HPDE6-E6E7 (cell line): ENCODE measurements around the gene COL9A1.

Source experiments
- DNase-seq: peaks from one replicate; pipeline ENCODE4 v3.0.0; 2011; ENCODE audit warnings: missing footprints; ENCODE audit errors: extremely low spot score

The COL9A1 gene

DNA sequence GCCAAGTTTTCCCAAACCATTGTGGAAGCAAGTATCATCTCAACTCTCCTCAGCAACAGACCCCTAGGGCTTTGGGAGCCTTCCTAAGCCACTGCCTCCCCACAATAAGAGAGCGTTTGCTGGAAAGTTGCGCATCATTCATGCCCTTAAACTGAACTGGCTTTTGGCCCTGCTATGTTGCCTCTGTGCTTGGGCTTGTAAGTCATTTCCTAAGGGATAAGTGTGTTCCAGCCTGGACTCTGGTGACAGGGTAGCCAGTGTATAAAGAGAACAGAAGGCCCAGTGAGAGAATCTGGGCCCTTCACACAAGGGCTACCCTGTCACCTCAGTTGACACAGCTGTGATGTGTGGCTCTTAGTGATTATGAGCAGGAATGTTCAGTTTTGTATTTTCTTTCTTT, 77.8 kb downstream of the COL9A1 start:
- DNase-seq = no peak

DNA sequence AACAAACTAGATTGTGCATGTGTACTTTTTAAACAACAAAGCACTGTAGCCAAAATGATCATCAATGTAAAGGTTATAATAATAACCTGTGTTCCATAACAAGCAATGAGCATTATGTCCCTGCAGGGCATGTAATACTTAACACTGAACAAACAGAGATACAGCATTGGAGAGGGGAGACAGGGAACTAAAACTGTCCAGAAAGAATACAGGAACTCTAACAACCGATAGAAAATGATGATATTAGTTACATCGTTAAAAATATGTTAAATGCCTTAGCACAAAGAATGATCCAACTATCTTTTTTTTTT, 80.5 kb downstream of the COL9A1 start:
- DNase-seq = no peak

DNA sequence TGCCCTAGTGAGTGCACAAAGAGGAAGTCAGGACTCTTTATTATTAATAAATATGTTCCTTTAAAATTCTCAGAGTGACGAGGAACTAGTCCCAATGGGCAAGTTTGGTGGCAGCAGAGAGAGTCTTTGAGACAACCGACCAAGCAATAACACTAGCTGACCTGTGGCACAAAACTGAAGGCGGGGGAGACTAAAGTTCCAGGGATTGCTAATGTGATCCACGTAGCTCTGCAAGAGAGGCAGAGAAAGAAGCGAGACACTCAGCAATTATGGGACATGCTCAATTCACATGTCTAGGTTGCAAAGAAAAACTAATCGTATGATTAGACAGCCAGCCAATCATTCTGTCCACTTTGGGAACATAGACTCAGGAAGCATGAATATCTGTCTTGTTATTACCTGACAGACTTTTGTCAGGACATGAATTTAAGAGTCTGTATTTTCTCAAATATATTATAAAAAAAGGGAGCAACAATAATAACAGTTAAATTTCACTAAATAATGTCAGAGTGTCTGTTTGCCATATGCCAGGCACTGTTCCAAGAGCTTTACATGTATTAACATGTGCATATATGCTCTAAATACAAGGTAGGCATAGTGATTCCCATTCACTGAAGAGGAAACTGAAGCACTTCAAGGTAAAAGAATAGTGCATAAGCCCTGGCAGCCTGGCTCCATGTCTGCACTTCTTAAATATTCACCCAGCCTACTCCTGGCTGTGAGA, 81.0 kb downstream of the COL9A1 start:
- DNase-seq = no peak

DNA sequence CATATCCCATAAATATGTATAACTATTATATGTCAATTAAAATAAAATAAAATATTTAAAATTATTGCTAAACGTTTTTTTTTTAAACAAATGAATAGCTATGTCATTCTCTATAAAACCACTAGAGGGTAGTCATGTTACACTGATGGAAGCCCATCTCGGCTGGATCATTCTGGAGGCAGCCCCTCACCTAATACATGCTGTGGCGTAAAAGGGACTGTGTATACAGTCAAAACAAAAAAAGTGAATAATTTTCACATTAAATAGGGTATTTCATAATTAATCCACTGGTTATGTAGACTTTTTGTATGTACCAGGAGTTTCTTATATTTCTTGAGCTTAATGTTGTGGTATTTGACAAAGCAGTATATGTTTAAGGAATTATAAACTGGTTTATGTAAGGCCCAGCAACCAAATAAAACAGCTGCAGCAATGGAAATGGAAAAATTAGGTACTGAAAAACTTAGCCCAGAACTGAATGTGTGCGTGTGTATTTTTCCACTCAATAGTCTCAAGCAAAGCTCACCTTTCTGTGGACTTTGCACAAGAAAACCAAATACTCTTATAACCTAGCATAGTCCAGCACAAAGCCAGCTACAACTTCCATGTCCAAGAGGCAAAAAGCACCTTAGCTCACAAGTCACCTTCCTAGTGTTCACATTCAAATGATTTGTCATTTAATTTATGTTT, 81.7 kb downstream of the COL9A1 start:
- DNase-seq = peak; percentile 10

DNA sequence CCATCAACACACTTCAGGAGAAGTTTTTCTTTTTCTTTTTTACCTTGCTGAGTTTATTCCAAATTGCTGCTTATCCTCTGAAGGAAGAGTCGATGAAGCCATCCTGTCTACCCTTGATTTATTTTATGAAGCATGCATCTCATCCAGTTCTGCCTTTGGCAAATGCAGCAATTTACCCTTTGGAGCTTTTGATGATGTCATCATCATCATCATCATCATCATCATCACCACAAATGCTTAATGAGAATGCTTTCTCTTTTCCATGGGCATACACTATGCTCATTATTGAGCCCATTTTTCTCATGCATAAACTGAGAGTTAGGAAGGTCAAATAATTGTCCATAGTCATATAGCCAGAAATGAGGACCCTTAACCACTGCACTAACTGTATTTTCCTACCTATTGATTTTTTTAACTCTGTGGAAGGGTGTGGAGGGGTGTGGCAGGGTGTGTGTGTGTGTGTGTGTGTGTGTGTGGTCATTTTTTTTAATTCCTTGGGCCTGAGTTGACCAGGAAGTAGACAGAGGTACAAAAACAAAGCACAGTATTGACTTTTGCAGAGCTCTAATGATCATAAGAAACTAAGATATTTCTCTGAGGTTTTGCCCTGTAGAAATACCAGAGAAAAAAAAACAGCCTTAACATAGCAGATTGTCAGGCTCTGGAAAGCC, 82.8 kb downstream of the COL9A1 start:
- no peak for DNase-seq

DNA sequence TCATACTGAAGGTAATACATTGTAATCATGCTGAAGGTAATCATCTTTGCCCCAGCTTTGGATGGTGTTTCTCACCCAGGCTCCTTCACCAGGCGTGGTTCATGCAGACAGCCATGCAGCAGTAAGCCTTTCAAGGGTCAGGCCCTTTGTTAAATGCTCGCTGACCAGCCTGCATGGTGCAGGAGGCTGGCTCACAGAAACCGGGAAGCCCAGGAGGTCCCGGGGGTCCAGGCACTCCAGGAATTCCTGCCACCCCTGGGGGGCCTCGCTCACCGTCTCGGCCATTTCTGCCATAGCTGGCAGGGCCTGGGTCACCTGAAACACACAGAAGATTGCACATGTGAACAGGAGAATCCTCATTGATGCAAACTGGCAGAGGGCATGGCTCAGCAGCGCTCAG, 86.1 kb downstream of the COL9A1 start:
- no peak for DNase-seq

DNA sequence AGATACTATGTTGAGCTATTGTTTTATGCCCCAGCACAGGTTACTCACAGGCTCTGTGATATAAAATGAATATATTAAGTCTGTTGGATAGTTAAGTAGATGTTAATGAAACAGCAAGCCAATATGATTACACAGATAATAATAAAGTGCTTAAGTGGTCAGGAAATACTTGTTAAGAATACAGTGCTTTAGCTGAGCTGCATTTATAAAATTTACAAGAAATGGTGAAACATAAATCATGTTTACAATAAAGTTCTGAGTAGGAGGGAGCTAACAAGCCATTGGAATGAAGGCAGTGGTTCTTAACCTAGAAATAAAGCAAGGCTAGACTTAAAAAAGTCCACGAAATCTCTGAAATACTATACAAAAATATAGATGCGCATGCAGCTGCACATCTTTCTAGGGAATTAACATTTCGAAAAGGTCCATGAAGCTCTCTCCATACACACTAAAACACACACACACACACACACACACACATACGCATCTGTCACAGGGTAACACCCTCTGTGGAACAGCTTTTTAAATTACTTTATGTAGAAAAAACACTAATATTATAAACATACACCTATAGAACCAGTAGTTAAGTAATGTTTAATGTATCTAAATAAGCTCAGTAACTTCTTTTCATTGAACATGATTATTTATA, 87.3 kb downstream of the COL9A1 start:
- DNase-seq = no peak

DNA sequence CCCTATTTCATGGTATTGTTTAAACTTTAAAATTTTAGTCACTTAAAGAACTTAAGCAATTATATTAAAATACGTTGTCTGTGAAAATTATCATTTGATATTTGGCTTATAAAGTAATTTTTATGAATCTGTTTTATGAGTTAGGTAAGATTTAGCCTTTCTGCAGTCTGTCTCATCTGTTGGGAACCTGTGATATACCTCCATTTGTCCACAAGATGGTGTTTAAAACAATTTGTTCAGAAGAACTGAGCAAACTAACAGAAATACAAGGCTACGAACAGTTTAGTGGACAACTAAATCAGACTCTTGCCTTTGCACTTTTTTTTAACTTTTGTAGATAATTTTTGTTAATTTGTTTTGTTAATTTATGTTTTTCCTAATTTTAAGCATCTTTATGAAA, 92.4 kb downstream of the COL9A1 start:
- no peak for DNase-seq

DNA sequence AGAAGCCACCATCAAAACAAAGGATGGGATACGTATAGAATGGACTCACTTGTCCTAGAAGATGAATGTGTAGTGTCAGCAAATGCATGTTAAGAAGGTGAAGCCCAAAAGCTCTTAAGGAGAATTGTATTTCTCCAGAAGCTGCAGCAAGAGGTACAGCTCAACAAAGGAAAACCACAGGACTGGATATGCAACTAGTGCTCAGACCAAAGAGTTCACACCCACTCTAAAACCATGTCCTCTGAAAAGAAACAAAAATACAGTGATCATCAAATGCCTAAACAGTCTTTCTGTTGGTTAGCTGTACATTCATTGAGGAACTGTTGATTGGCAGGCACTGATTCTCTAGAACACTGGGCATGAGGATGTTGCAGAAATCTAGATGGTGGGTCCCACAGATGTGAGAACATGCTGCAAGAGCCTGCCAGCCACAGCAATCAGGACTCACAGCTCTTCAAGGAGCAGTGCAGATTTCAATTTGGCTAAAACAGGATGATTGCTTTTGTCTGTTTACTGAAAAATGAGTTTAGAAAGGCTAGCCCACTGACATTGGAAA, 94.6 kb downstream of the COL9A1 start:
- DNase-seq = no peak

DNA sequence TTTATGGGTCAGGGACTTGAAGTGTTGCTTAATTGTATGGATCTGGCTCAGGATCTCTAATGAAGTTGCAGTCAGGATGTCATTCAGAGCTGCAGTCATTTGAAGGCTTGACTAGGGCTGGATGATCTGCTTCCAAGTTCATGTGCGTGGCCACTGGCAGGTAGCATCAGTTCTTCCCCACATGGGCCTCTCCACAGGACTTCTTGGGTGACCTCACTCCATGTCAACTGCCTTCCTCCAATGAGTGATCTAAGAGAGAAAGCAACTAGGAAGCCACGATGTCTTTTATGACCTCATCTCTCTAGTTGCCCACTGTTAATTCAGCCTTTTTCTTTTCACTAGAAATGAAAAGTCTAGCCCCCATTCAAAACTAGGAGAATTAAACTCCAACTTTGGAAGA, 104.1 kb downstream of the COL9A1 start:
- no peak for DNase-seq

DNA sequence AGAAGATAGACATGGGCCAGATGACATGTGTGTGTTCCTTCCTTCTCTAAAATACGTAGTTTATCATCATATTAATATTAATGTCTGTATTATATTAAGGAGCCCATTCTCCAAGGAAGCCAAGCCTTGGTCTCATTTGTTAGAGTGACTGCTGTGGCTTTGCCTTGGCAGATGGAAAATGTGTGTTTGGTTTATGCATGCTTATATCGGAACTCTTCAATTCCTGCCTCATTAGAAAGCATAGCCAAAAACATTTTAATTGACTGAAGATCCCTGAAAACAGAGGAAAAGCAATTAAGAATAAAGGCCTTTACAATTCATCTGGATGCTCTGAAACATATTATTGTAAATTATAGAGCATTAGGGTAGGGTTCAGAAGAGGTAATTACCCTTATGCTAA, 106.4 kb downstream of the COL9A1 start:
- no peak for DNase-seq

DNA sequence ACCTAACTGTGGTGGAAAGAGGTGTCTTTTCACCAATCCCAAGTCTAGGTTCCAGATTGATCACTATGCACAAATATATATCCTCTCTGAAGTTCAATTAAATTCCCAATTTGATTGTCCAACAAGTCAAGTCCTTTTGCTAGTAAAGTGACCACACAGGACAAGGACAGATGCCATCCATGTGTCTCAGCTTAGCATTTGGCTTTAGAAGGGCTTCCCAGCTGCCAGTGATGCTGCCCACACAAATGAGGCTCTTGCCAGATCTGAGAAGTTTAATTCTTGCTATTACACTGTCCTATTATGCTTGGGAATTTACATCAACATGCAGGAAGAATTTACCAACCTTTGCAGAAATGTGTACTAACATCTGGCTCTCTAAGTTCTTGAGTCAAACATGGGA, 108.5 kb downstream of the COL9A1 start:
- DNase-seq = no peak

DNA sequence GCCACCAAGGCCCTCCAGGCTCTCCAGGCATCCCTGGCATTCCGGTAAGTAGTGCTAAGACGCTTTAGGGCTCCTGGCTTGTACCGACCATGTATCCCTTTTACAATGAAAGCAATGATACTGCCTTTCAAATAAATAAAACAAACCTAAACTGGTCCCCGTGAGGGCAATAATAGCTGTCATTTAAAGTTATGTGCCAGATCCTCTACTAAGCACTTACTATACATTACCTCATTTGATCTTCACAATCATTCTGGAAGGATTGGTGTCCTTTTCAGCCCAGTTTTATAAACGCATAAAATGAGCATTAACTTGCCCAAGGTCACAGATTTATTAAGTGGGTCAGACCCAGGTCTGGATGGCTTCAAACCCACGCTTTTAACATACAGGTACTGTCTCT, 114.7 kb downstream of the COL9A1 start:
- no peak for DNase-seq

DNA sequence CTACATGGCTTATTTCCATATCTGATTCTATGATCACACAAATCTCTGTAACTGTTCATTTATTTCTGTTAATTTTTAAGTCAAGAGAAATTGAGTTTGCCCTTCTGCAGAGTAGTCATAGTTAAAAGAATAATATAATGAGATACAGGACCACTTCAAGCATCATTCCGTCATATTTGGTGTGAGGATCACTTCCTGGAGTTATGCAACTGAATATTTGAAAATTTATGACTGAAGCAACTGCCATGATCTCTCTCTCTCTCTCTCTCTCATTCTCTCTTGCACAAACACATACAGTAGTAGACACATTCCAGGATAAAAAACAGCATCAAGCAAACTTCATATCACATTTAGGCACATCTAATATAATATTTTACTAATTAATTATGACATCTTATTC, 116.4 kb downstream of the COL9A1 start:
- no peak for DNase-seq

DNA sequence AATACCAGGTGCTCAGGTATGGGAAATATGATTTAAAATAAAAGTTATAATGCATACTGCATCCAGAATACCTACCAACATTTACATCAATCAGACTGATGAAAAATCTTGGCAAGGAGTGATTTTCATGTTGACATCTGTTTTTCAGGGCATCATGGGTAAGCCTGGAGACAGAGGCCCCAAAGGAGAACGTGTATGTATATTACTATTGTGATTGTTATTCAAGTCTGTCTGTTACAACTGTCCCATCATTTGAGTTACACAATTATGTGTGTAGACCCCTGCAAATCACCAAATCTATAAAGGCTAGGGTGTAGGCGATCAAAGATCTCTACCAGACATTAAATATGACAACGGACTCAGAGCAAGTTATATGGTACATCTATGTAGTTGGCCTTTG, 118.2 kb downstream of the COL9A1 start:
- no peak for DNase-seq

DNA sequence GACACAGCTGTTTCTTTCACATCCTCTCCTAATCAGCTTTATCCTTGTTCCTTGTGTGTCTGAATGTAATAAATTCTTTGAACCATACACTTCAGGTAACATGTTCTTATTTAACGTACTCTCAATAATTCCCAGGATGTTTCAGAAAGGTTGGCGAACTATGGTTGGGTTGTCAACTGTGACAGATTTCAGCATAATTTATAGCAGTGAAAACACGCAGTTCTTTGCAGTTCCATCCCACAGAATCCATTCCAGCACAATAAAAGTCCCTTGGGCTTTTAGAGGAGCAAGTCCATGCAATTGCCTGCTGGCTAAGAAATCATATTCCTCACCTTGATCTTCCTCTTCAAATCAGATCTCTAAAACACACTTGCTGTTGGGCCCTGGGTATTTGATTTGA, 119.3 kb downstream of the COL9A1 start:
- no peak for DNase-seq

DNA sequence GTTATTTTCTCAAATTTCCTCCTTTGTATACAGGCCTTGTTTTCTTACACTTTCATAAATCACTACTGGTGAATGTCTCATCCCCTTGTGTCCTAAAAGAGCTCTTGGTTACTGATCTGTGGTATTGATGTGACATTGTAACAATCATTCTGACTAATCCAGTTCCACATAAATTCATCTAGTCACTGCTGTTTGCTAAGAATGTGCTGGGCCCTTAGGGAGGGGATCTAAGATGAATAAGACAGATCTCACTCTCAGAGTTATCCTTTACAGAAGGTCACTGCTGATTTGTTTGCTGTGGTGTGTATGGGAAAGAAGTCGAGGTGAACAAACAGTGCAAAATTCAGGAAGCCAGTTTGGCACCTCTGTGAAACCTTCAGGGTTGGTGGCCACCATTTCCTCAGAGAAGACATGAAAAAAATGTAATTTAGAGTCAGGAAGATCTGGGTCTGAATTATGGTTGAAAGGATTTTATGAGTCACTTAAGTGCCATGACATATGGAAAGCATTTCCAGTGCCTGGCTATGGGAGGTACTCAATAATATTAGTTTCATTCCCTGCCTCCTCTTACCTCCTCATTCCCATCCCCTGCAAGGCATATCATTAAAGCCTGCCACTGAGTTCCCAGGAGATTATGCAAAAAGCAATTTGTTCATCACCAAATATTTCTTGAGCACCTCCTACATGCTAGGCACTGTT, 121.8 kb downstream of the COL9A1 start:
- DNase-seq = no peak

DNA sequence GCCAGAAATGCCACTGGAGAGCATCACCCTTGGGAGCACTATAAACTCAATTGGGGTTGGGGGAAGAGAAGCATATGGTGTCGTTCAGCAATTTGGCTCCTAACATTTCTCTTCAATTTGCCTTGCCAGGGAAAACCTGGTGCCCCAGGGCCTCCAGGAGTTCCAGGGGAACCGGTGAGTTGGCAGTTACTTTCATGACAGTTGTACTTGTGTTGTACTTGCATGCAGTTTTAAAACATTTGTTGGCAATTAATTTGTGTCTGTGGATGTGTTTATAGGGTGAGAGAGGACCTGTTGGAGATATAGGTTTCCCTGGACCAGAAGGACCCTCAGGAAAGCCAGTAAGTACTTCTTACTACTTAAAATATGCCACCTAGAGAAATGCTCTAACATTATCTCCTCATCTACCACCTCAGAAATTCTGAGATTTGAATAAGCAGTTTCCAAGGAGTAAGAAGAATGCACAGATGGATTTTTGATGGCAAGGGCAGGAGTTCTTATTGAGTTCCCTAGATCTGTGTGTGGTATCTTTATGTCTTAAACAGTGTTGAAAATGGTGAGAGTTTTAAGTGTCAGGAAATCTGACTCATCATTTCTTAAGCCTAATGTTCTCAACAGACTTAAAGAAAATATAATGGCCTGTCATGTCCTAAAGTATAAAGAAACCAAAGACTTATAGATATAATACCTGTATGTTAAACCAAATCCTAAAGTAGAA, 122.5 kb downstream of the COL9A1 start:
- DNase-seq = no peak

DNA sequence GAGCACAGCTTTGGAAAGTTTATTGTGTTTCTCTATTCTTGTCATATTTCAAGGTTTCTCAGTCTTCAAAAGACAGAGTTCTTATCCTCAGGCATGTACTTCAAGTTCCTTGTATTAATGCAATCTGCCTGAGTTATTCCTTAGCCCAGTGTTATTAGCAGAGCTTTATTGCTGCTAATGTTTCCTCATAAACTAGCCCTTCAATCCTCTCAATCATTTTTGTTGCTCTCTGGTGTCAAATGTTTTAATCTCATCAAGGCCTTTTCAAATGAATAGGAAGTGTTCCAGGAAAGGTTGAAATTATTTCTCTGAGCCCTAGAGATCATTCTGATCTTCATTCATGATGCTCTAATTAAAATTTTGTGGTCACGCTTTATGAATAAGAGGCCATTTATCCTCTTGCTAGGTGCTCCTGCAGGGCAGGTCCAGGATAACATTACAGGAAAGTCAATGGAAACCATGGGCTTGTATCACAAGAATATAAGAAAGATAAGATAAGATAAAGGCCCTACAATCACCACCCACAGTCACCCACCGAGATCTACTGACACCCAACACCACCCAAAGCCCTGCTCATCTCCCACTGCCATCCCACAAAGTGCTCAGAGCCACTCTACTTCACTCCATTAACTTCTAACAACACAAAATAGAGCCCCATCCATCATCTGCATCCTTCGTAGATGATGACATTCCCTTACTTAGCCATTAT, 125.9 kb downstream of the COL9A1 start:
- no peak for DNase-seq

DNA sequence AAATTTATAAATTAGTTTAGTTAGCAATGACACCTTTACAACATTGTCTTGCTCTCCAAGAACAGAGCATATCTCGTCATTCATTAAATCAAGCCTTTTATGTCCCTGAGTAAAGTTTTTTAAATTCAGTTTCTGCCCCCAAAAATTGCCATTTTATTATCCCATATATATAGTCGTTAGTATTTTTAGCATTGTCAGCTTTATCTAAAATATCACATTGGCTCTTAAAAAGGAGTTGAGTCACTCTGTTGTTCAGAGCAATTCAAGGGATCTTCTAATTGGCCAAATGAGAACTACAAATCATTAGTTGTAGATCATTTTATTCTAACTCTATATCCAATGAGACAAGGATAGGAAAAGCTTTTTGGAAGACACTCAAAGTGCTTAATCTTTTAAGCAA, 127.1 kb downstream of the COL9A1 start:
- DNase-seq = no peak

DNA sequence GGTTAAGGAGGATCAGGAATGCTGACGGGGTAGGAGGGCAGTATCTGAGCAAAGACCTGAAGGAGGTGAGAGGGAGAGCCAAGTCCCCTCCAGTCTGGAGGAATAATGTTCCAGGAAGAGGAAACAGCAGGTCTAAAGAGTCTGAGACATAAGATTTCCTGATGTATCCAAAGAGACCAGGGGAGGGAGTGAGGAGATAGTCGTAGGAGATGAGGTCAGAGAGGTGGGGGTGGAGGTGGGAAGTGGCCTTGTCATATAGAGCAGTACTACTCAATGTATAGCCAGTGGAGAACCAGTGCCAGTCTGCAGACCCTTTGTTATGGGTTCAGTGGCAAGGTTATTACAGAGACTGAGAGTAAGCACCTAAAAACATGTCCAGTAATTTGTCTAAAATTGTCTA, 130.6 kb downstream of the COL9A1 start:
- DNase-seq = no peak
